Kidney (tissue), 14 donors: Measurements from ENCODE around the gene NR6A1. TPM values are rescaled to one million over a fixed set of nuclear protein-coding genes. Genes with fewer than 3 reads are reported as not detected.

ENCODE experiments used
- DNase-seq, 5 donors: peaks; one replicate each; pipeline ENCODE4 v3.0.0-alpha.2; 2013 to 2020
- FAIRE-seq: peaks from 2 replicates; lab custom pipeline; 2012; peaks lifted over from hg19 to GRCh38; lab: Jason Lieb, UNC
- H3K27ac ChIP-seq, 2 donors: one replicate each; pipeline ENCODE4 v1.7.0; 2013; ENCODE audit warnings: low read depth in 2 of 2, low read length in 2 of 2, inconsistent platforms in 1 of 2
- H3K27me3 ChIP-seq: one replicate; pipeline ENCODE4 v1.7.1; 2013; ENCODE audit warnings: low read length, inconsistent platforms; ENCODE audit not compliant: control insufficient read depth, insufficient read depth
- H3K36me3 ChIP-seq, 3 donors: one replicate each; pipeline versions ENCODE4 v1.7.0 to v1.7.1; 2013; ENCODE audit warnings: low read length in 3 of 3, control low read depth in 1 of 3, inconsistent platforms in 1 of 3; ENCODE audit not compliant: insufficient read depth in 3 of 3, control insufficient read depth in 2 of 3
- H3K4me1 ChIP-seq, 3 donors: one replicate each; pipeline versions ENCODE4 v1.7.0 to v1.7.1; 2013; ENCODE audit warnings: low read length in 3 of 3, inconsistent platforms in 1 of 3, low read depth in 1 of 3; ENCODE audit not compliant: control insufficient read depth in 2 of 3, insufficient read depth in 2 of 3
- H3K4me3 ChIP-seq, 3 donors: one replicate each; pipeline versions ENCODE4 v1.7.0 to v1.8.1; 2013; ENCODE audit warnings: low read length in 3 of 3, control low read depth in 1 of 3, inconsistent platforms in 1 of 3
- H3K9ac ChIP-seq, 3 donors: one replicate each; pipeline versions ENCODE4 v1.7.0 to v1.7.1; 2013; ENCODE audit warnings: low read length in 3 of 3, control low read depth in 1 of 3, inconsistent platforms in 1 of 3
- H3K9me3 ChIP-seq, 3 donors: one replicate each; pipeline versions ENCODE4 v1.7.0 to v1.7.1; 2013; ENCODE audit warnings: low read length in 3 of 3, control low read depth in 1 of 3, inconsistent platforms in 1 of 3; ENCODE audit not compliant: control insufficient read depth in 2 of 3, insufficient read depth in 1 of 3
- CTCF ChIP-seq: IDR thresholded peaks from 3 replicates; pipeline ENCODE4 v1.5.1; 2012; ENCODE audit warnings: mild to moderate bottlenecking, moderate library complexity, borderline replicate concordance; ENCODE audit not compliant: insufficient read depth; ENCODE audit errors: extremely low read depth
- intact Hi-C: fragments of 100-400 bp; cut with DNase I; formaldehyde crosslinking; loops from one replicate; pipeline ENCODE4 v1.11.1; 2022
- polyA plus RNA-seq: library from polyadenylated mRNA; stranded (reverse); fragments of 350-450 nt; fragmentation: Illumina TruSeq; extraction: RNeasy Lipid Tissue Mini Kit (QIAGEN cat#74804); gene quantifications from one replicate; pipeline ENCODE4 v1.2.3, GENCODE V29; 2014; ENCODE audit warnings: low read depth, low replicate concordance; ENCODE audit not compliant: insufficient read depth
- total RNA-seq: library from RNA; stranded (reverse); fragmentation: NEBNext Ultra II Directional; extraction: Animal tissue kit (Norgen Biotek cat#: 25700); gene quantifications from one replicate; pipeline ENCODE4 v1.2.1, GENCODE V29; 2021
- donor health status: control.
- donor health status: control.
- donor health status: control.
- donor health status: control.
- donor health status: control.
- donor health status: DM: yes; HTN: yes; CAD: no.
- donor health status: Normal renal cell carcinoma (clear cell type).

NR6A1 gene
- total and polyA plus RNA-seq, 2 donors from 2014 or later, result 1.2 to 3.5 TPM

GRCh38 chr9:124613849-124614248, 157.3 kb downstream of the NR6A1 start:
- intact Hi-C loops, result no loop called here
- no peaks in the 10 kb centered on the region for H3K9me3 ChIP-seq
- DNase-seq, result no peak
- H3K4me3 ChIP-seq, result no peak overlapping the region
- TF ChIP-seq CTCF, result no peak
- no peak overlapping the region for H3K27ac ChIP-seq
- H3K36me3 ChIP-seq, result no peaks in the 10 kb centered on the region
- no peak for FAIRE-seq
- peaks cover 0 to 3% (median 2%) of the 10 kb centered on the region in 3 donors for H3K4me1 ChIP-seq
- no peaks in the 10 kb centered on the region for H3K27me3 ChIP-seq
- H3K9ac ChIP-seq, result no peak overlapping the region

GRCh38 chr9:124611106-124611505, 160.0 kb downstream of the NR6A1 start:
- Histone ChIP-seq H3K27ac (no peak overlapping the region), H3K4me1 (no peaks in the 10 kb centered on the region), H3K9ac (no peak overlapping the region), H3K27me3 (no peaks in the 10 kb centered on the region), H3K4me3 (no peak overlapping the region), H3K9me3 (no peaks in the 10 kb centered on the region), H3K36me3 (no peaks in the 10 kb centered on the region)
- intact Hi-C loops, result no loop called here
- DNase-seq (no peak), FAIRE-seq (no peak)
- no peak for TF ChIP-seq CTCF

GRCh38 chr9:124606027-124606426, 165.1 kb downstream of the NR6A1 start:
- intact Hi-C loops, result no loop called here
- H3K9me3 ChIP-seq, result no peaks in the 10 kb centered on the region
- no peaks in the 10 kb centered on the region for H3K36me3 ChIP-seq
- no peak overlapping the region for H3K9ac ChIP-seq
- no peaks in the 10 kb centered on the region for H3K27me3 ChIP-seq
- no peak overlapping the region for H3K4me3 ChIP-seq
- FAIRE-seq (no peak), DNase-seq (no peak)
- H3K4me1 ChIP-seq, result no peaks in the 10 kb centered on the region
- no peak for TF ChIP-seq CTCF
- no peak overlapping the region for H3K27ac ChIP-seq

GRCh38 chr9:124605258-124605657, 165.9 kb downstream of the NR6A1 start:
- H3K36me3 ChIP-seq, result no peaks in the 10 kb centered on the region
- no peak overlapping the region for H3K4me3 ChIP-seq
- intact Hi-C loops, result no loop called here
- DNase-seq (no peak), FAIRE-seq (no peak)
- no peak for TF ChIP-seq CTCF
- no peak overlapping the region for H3K27ac ChIP-seq
- H3K9ac ChIP-seq, result no peak overlapping the region
- H3K9me3 ChIP-seq, result no peaks in the 10 kb centered on the region
- H3K27me3 ChIP-seq, result no peaks in the 10 kb centered on the region
- H3K4me1 ChIP-seq, result no peaks in the 10 kb centered on the region
